Measurements from ENCODE around the gene RNF208. TPM values are rescaled to one million over a fixed set of nuclear protein-coding genes. Genes with fewer than 3 reads are reported as not detected.
A peak's percentile ranks its signal among the peaks of the same experiment; 100 is the strongest.

The RNF208 gene
- total and polyA plus RNA-seq, 9 of the 15 experiments (the other 6 are each of a cell fraction or from before 2014, with no cell fraction given): 0.15 to 6.9 (median 0.50) TPM; not detected in 2

GRCh38 chr9:137243626-137244485 is 21.8 kb upstream of the RNF208 start (continued):
- TF ChIP-seq FOSL1 (tag; conservative IDR thresholded peaks at IDR 0.05): no peak
- TF ChIP-seq, protein P1, sequence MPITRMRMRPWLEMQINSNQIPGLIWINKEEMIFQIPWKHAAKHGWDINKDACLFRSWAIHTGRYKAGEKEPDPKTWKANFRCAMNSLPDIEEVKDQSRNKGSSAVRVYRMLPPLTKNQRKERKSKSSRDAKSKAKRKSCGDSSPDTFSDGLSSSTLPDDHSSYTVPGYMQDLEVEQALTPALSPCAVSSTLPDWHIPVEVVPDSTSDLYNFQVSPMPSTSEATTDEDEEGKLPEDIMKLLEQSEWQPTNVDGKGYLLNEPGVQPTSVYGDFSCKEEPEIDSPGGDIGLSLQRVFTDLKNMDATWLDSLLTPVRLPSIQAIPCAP (CRISPR knock-in tag; IDR thresholded peaks at IDR 0.05; ENCODE audit: borderline replicate concordance): no peak
- TF ChIP-seq POLR3G (IDR thresholded peaks at IDR 0.05; ENCODE audit: extremely low read depth, insufficient read length, insufficient replicate concordance): no peak
- TF ChIP-seq ZKSCAN8 (CRISPR knock-in tag; IDR thresholded peaks at IDR 0.05): no peak
- TF ChIP-seq PHB (CRISPR knock-in tag; IDR thresholded peaks at IDR 0.05): peak; percentile 61; the same call in 1 of the 2 replicates
- TF ChIP-seq MLLT1 (IDR thresholded peaks at IDR 0.05): 0 out of 4 replicates have a peak, but pooled peaks of 1 of the 2 experiments have one; percentile 7
- TF ChIP-seq, protein P2, sequence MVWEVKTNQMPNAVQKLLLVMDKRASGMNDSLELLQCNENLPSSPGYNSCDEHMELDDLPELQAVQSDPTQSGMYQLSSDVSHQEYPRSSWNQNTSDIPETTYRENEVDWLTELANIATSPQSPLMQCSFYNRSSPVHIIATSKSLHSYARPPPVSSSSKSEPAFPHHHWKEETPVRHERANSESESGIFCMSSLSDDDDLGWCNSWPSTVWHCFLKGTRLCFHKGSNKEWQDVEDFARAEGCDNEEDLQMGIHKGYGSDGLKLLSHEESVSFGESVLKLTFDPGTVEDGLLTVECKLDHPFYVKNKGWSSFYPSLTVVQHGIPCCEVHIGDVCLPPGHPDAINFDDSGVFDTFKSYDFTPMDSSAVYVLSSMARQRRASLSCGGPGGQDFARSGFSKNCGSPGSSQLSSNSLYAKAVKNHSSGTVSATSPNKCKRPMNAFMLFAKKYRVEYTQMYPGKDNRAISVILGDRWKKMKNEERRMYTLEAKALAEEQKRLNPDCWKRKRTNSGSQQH (CRISPR knock-in tag; IDR thresholded peaks at IDR 0.05): peak; percentile 78
- TF ChIP-seq THRAP3 (IDR thresholded peaks at IDR 0.05; ENCODE audit: borderline replicate concordance): peak; percentile 16; the same call in 1 of the 2 replicates
- TF ChIP-seq BRCA1 (IDR thresholded peaks at IDR 0.05): no peak
- TF ChIP-seq BRCA1 (CRISPR knock-in tag; IDR thresholded peaks at IDR 0.05): no peak
- no peak for TF ChIP-seq SP2 (IDR thresholded peaks at IDR 0.05; ENCODE audit: extremely low read depth, low read depth, low read length, poor library complexity, severe bottlenecking)
- no peak for TF ChIP-seq ZNF76 (CRISPR knock-in tag; IDR thresholded peaks at IDR 0.05; ENCODE audit: borderline replicate concordance)
- TF ChIP-seq ARID3A (IDR thresholded peaks at IDR 0.05; ENCODE audit: borderline replicate concordance, low read depth, low read length): no peak
- no peak for TF ChIP-seq HNRNPL (IDR thresholded peaks at IDR 0.05; ENCODE audit: low read depth, low read length)
- no peak for TF ChIP-seq GTF2A2 (tag; IDR thresholded peaks at IDR 0.05)
- no peak for TF ChIP-seq HMBOX1 (IDR thresholded peaks at IDR 0.05)
- 0 out of 2 replicates have a peak, but pooled peaks have one; percentile 63 for TF ChIP-seq ZNF551 (CRISPR knock-in tag; IDR thresholded peaks at IDR 0.05)
- no peak for TF ChIP-seq TBL1XR1 (IDR thresholded peaks at IDR 0.05; ENCODE audit: low read length in 2 of 2)
- no peak for TF ChIP-seq TCF7 (IDR thresholded peaks at IDR 0.05; ENCODE audit: borderline replicate concordance)
- TF ChIP-seq GATAD2B (IDR thresholded peaks at IDR 0.05; ENCODE audit: borderline replicate concordance): no peak
- peak; percentile 52; the same call in 1 of the 2 replicates for TF ChIP-seq LCOR (CRISPR knock-in tag; IDR thresholded peaks at IDR 0.05)
- no peak for TF ChIP-seq ZNF197 (CRISPR knock-in tag; IDR thresholded peaks at IDR 0.05; ENCODE audit: low read depth)

Data from K562 (cell line).